CD4-positive, alpha-beta T cell treated with Interferon alpha-2 for 1 hour (primary cell): Measurements from ENCODE around the gene COL11A1.
"Not testable (repeated sequence)": the region's sequence is repeated elsewhere in the genome, so short reads cannot be mapped to it uniquely, and the experiment has no call there.

Experiments
- DNase-seq, 2 donors: peaks; one replicate each; pipeline ENCODE4 v3.0.0-alpha.2; 2020 to 2022

The COL11A1 gene

DNA sequence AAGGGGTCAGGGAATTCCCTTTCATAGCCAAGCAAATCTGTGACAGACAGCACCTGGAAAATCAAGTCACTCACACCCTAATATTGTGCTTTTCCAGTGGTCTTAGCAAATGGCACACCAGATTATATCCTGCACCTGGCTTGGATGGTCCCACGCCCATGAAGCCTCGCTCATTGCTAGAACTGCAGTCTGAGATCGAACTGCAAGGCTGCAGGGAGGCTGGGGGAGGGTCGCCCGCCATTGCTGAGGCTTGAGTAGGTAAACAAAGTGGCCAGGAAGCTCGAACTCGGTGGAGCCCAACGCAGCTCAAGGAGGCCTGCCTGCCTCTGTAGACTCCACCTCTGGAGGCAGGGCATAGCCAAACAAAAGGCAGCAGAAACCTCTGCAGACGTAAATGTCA is 281.6 kb downstream of the COL11A1 start:
- not testable (repeated sequence) for DNase-seq
